HL-60 (cell line): ENCODE results near the gene COL25A1.

Experiments
- DNase-seq, 2 experiments: peaks; one replicate each; pipeline ENCODE4 v3.0.0-alpha.2; 2010 to 2020; ENCODE audit warnings: low read depth in 1 of 2, low spot score in 1 of 2
- H3K27ac ChIP-seq: fragments of 250-450 bp; sonication (Bioruptor Pico); replicated peaks from 2 replicates; pipeline ENCODE4 v1.5.1; 2020; ENCODE audit warnings: mild to moderate bottlenecking, moderate library complexity
- H3K27me3 ChIP-seq: fragments of 250-450 bp; sonication (Bioruptor Pico); 2 replicates; pipeline ENCODE4 v1.5.1; 2021; ENCODE audit warnings: mild to moderate bottlenecking, moderate library complexity; ENCODE audit not compliant: insufficient read depth, poor library complexity, severe bottlenecking
- H3K4me3 ChIP-seq: replicated peaks from 2 replicates; pipeline ENCODE4 v1.5.1; 2011; ENCODE audit warnings: mild to moderate bottlenecking, control low read depth, low read length; ENCODE audit not compliant: insufficient read depth
- CTCF ChIP-seq: IDR thresholded peaks from one replicate; pipeline ENCODE4 v1.5.1; 2011; ENCODE audit warnings: low read length, control low read depth, inconsistent platforms; ENCODE audit not compliant: insufficient read depth
- GABPA ChIP-seq: IDR thresholded peaks from 2 replicates; pipeline ENCODE4 v1.6.1; 2012; ENCODE audit warnings: low read depth
- POLR2AphosphoS5 ChIP-seq: IDR thresholded peaks from 2 replicates; pipeline ENCODE4 v1.6.1; 2012; ENCODE audit warnings: low read depth
- REST ChIP-seq: IDR thresholded peaks from 2 replicates; pipeline ENCODE4 v1.6.1; 2012; ENCODE audit warnings: low read depth; ENCODE audit not compliant: insufficient replicate concordance
- SPI1 ChIP-seq: IDR thresholded peaks from 2 replicates; pipeline ENCODE4 v1.6.1; 2012; ENCODE audit warnings: low read depth, mild to moderate bottlenecking, borderline replicate concordance

COL25A1 gene

GRCh38 chr4:109323348-109323747 lies 20.9 kb upstream of the COL25A1 start:
- no peak for DNase-seq
- TF ChIP-seq SPI1 (no peak), POLR2AphosphoS5 (no peak), GABPA (no peak), CTCF (no peak), REST (no peak)
- Histone ChIP-seq H3K27ac (no peak overlapping the region), H3K27me3 (no peaks in the 10 kb centered on the region), H3K4me3 (no peak overlapping the region)

GRCh38 chr4:109321232-109321631 lies 18.8 kb upstream of the COL25A1 start:
- peak in 1 of 2 experiments; percentile 7 for DNase-seq
- no peaks in the 10 kb centered on the region for H3K27me3 ChIP-seq
- H3K27ac ChIP-seq, result no peak overlapping the region
- H3K4me3 ChIP-seq, result no peak overlapping the region
- no peak for TF ChIP-seq CTCF
- peak; percentile 100 for TF ChIP-seq SPI1
- TF ChIP-seq POLR2AphosphoS5, result no peak
- TF ChIP-seq GABPA, result no peak

- TF ChIP-seq REST, result no peak
- TF ChIP-seq GABPA, result no peak
- TF ChIP-seq POLR2AphosphoS5, result no peak
- no peak for TF ChIP-seq CTCF
- TF ChIP-seq SPI1, result no peak
- H3K27ac ChIP-seq, result no peak overlapping the region
- no peaks in the 10 kb centered on the region for H3K27me3 ChIP-seq
- no peak overlapping the region for H3K4me3 ChIP-seq
- no peak for DNase-seq
These were observed 17.2 kb upstream of the COL25A1 start for GRCh38 chr4:109319684-109320083.

GRCh38 chr4:109319156-109319555 lies 16.7 kb upstream of the COL25A1 start:
- TF ChIP-seq CTCF, result no peak
- no peak for TF ChIP-seq POLR2AphosphoS5
- TF ChIP-seq SPI1, result no peak
- no peak for TF ChIP-seq GABPA
- no peak for TF ChIP-seq REST
- DNase-seq, result peak in 1 of 2 experiments; percentile 7
- Histone ChIP-seq H3K27ac (no peak overlapping the region), H3K27me3 (no peaks in the 10 kb centered on the region), H3K4me3 (no peak overlapping the region)
